SKM-1 (cell line): ENCODE data around the gene OR52J3.
"Not testable (repeated sequence)": the region's sequence is repeated elsewhere in the genome, so short reads cannot be mapped to it uniquely, and the experiment has no call there.

ENCODE experiments used
- DNase-seq: peaks from one replicate; lab custom pipeline; 2025; ENCODE audit not compliant: unreplicated experiment; lab: John Stamatoyannopoulos, UW

OR52J3 gene

GRCh38 chr11:5046226-5046625 is at the start of gene OR52J3:
TSS of gene OR52J3 (plus strand) at chr11:5046526. CDS start at chr11:5046526, 0 bp downstream.
- no peak for DNase-seq

- DNase-seq: peak; percentile 21
These were observed 41.7 kb upstream of the OR52J3 start for GRCh38 chr11:5004424-5005274.

GRCh38 chr11:5007561-5007960 is 38.8 kb upstream of the OR52J3 start:
- no peak for DNase-seq

GRCh38 chr11:5011254-5011653 is 35.1 kb upstream of the OR52J3 start:
- no peak for DNase-seq

GRCh38 chr11:5013012-5013411 is 33.3 kb upstream of the OR52J3 start:
- DNase-seq: no peak

- no peak for DNase-seq
These were observed 24.3 kb upstream of the OR52J3 start for GRCh38 chr11:5021996-5022395.

- no peak for DNase-seq
These were observed 9.7 kb upstream of the OR52J3 start for GRCh38 chr11:5036669-5037068.

GRCh38 chr11:5037926-5038325 is 8.4 kb upstream of the OR52J3 start:
- no peak for DNase-seq

GRCh38 chr11:5038341-5038740 is 8.0 kb upstream of the OR52J3 start:
- no peak for DNase-seq

- no peak for DNase-seq
These were observed 5.5 kb upstream of the OR52J3 start for GRCh38 chr11:5040876-5041275.

- DNase-seq: no peak
These were observed 4.2 kb upstream of the OR52J3 start for GRCh38 chr11:5042091-5042490.

- DNase-seq: peak; percentile 29
These were observed 2.9 kb upstream of the OR52J3 start for GRCh38 chr11:5043380-5043779.

- no peak for DNase-seq
These were observed 516 bp downstream of the OR52J3 start for GRCh38 chr11:5046754-5047330.

- DNase-seq: not testable (repeated sequence)
These were observed 12.4 kb downstream of the OR52J3 start for GRCh38 chr11:5058679-5059078.

- DNase-seq: no peak
These were observed 13.1 kb downstream of the OR52J3 start, which contains the start of gene OR52E2 for GRCh38 chr11:5059391-5059790. TSS of gene OR52E2 (minus strand) at chr11:5059627. CDS start at chr11:5059627, 0 bp downstream.

- DNase-seq: peak; percentile 17
These were observed 18.7 kb downstream of the OR52J3 start for GRCh38 chr11:5065027-5065426.

GRCh38 chr11:5069272-5069671 is 22.9 kb downstream of the OR52J3 start, which contains the start of gene OR52E1:
TSS of gene OR52E1 (plus strand) at chr11:5069572.
- no peak for DNase-seq

- no peak for DNase-seq
These were observed 25.5 kb downstream of the OR52J3 start for GRCh38 chr11:5071799-5072198.

GRCh38 chr11:5081405-5081804 is 35.1 kb downstream of the OR52J3 start:
- no peak for DNase-seq

- DNase-seq: no peak
These were observed 37.3 kb downstream of the OR52J3 start for GRCh38 chr11:5083602-5084001.

- no peak for DNase-seq
These were observed 42.2 kb downstream of the OR52J3 start for GRCh38 chr11:5088556-5088955.

GRCh38 chr11:5090668-5091067 is 44.3 kb downstream of the OR52J3 start:
- DNase-seq: no peak
